GM13976 (cell line): Measurements from ENCODE around the gene B3GNT4.

Experiments
- DNase-seq: peaks from one replicate; pipeline ENCODE4 v3.0.0; 2012; ENCODE audit warnings: low spot score
- CTCF ChIP-seq: IDR thresholded peaks from 2 replicates; pipeline ENCODE4 v1.5.1; 2012; ENCODE audit warnings: borderline replicate concordance, mild to moderate bottlenecking; ENCODE audit not compliant: insufficient read depth; ENCODE audit errors: extremely low read depth, missing control alignments, control extremely low read depth
- in situ Hi-C: fragments of 300-500 bp; cut with MboI; formaldehyde crosslinking; loops from one replicate; pipeline ENCODE4 v1.12.0; 2022; ENCODE audit warnings: low sequenced_read_pairs, mixed read lengths, inconsistent platforms; ENCODE audit not compliant: unreplicated experiment

Gene B3GNT4

GRCh38 chr12:122182887-122183587, 20.5 kb upstream of the B3GNT4 start, which contains the start of gene LRRC43:
LRRC43 (plus strand) TSS chr12:122183123; CDS start chr12:122183145, 22 bp downstream.
- no peak for TF ChIP-seq CTCF
- in situ Hi-C loops = no loop called here
- DNase-seq = peak; percentile 76

GRCh38 chr12:122183588-122183940, 19.9 kb upstream of the B3GNT4 start:
- DNase-seq = no peak
- TF ChIP-seq CTCF = no peak
- in situ Hi-C loops = no loop called here

GRCh38 chr12:122184517-122184916, 19.0 kb upstream of the B3GNT4 start:
- in situ Hi-C loops = no loop called here
- no peak for TF ChIP-seq CTCF
- no peak for DNase-seq

- no peak for TF ChIP-seq CTCF
- no peak for DNase-seq
- in situ Hi-C loops = no loop called here
These were observed 18.4 kb upstream of the B3GNT4 start for GRCh38 chr12:122185079-122185478.

GRCh38 chr12:122185494-122186082, 17.9 kb upstream of the B3GNT4 start:
- no peak for TF ChIP-seq CTCF
- no peak for DNase-seq
- in situ Hi-C loops = no loop called here

- no peak for DNase-seq
- in situ Hi-C loops = no loop called here
- TF ChIP-seq CTCF = no peak
These were observed 16.0 kb upstream of the B3GNT4 start for GRCh38 chr12:122187466-122187865.
